ENCODE measurements around the gene ALPG. TPM values are rescaled to one million over a fixed set of nuclear protein-coding genes. Genes with fewer than 3 reads are reported as not detected.

Gene ALPG
- total and polyA plus RNA-seq, 9 of the 15 experiments (the other 6 are each of a cell fraction or from before 2014, with no cell fraction given): not detected

DNA sequence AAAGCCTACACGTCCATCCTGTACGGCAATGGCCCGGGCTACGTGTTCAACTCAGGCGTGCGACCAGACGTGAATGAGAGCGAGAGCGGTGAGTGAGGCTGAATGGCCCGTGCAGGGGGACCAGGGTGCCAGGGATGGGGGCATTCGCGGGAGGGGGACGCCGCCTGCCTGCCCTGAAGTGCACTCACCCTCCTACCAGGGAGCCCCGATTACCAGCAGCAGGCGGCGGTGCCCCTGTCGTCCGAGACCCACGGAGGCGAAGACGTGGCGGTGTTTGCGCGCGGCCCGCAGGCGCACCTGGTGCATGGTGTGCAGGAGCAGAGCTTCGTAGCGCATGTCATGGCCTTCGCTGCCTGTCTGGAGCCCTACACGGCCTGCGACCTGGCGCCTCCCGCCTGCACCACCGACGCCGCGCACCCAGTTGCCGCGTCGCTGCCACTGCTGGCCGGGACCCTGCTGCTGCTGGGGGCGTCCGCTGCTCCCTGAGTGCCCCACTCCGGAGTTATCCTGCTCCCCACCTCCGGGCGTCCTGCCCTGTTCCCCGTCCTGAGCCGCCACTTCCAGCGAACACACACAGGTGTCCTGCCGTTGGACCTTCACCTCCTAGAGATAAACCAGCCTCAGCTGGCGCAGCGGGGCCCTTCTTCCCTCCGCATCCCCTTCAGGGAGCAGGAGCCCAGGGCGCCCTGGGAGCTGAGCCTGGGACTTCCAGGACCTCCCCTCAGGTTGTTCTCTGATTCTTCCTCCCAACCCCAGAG, 52.2 kb downstream of the ALPG start:
- no peaks in the 10 kb centered on the region for H3K9me1 ChIP-seq (ENCODE audit: control insufficient read depth, insufficient read depth, low read length)
- DNase-seq (ENCODE audit: extremely low read depth in 1 of 4, low spot score in 3 of 4) (no peak), ATAC-seq (no peak), FAIRE-seq (no peak)
- peaks cover 0 to 4% of the 10 kb centered on the region in 2 experiments; a peak in 2 of 5 replicates for H3K4me1 ChIP-seq (replicated peaks in 1 of 2; ENCODE audit: control insufficient read depth in 2 of 2, insufficient read depth in 2 of 2, low read length in 2 of 2)
- ChIA-PET POLR2A (no interaction called here), CTCF (ENCODE audit: low intra/inter-chr PET ratio) (no interaction called here)
- no peak overlapping the region for H2AFZ ChIP-seq (ENCODE audit: low read depth, low read length)
- no peak overlapping the region for H3K4me2 ChIP-seq (ENCODE audit: insufficient read depth, low read length)
- peaks cover 0 to 54% of the 10 kb centered on the region in 2 experiments; a peak in 3 of 5 replicates for H3K27me3 ChIP-seq (ENCODE audit: control insufficient read depth in 2 of 2, insufficient read depth in 2 of 2, low read length in 2 of 2)
- no TSS peak for BruUV-seq (replicated peaks)
- no peaks in the 10 kb centered on the region for H4K20me1 ChIP-seq (replicated peaks; ENCODE audit: control insufficient read depth, insufficient read depth, low read length)
- H3K9me3 ChIP-seq (replicated peaks; ENCODE audit: control insufficient read depth, insufficient read depth, low read depth, low read length): no peaks in the 10 kb centered on the region
- H3K4me3 ChIP-seq: no peak overlapping the region
- WGBS (ENCODE audit: insufficient coverage, low coverage, missing lambda C conversion rate): 24% methylated on average over 41 of the region's 56 CpGs
- no peak overlapping the region for H3K9ac ChIP-seq (ENCODE audit: insufficient read depth in 1 of 2, low read depth in 2 of 2, low read length in 2 of 2)
- H3K27ac ChIP-seq (ENCODE audit: extremely low read depth, low read depth, low read length): no peak overlapping the region
- in situ Hi-C loops (cut with MboI): no loop called here
- H3K79me2 ChIP-seq (ENCODE audit: control insufficient read depth, insufficient read depth, low read length): no peaks in the 10 kb centered on the region
- intact Hi-C loops (cut with micrococcal nuclease): no loop called here
- H3K36me3 ChIP-seq (ENCODE audit: control insufficient read depth, insufficient read depth, low read length): no peaks in the 10 kb centered on the region
- TF ChIP-seq HNRNPUL1 (IDR thresholded peaks at IDR 0.05; ENCODE audit: low read length) (no peak), SIRT6 (IDR thresholded peaks at IDR 0.05; ENCODE audit: low read depth, low read length) (no peak), ZNF184 (CRISPR knock-in tag; IDR thresholded peaks at IDR 0.05) (no peak), SOX6 (IDR thresholded peaks at IDR 0.05) (no peak), ZNF143 (CRISPR knock-in tag; IDR thresholded peaks at IDR 0.05) (no peak), ZNF436 (CRISPR knock-in tag; IDR thresholded peaks at IDR 0.05) (no peak), ZNF24 (IDR thresholded peaks at IDR 0.05) (no peak), TCF3 (CRISPR knock-in tag; IDR thresholded peaks at IDR 0.05) (no peak), ASH1L (IDR thresholded peaks at IDR 0.05; ENCODE audit: borderline replicate concordance, low read depth, partially characterized antibody) (no peak), U2AF2 (optimal IDR thresholded peaks at IDR 0.05; ENCODE audit: low read depth, low read length) (no peak), MCM3 (IDR thresholded peaks at IDR 0.05) (no peak), HDAC1 (IDR thresholded peaks at IDR 0.05) (no peak), GATAD2B (IDR thresholded peaks at IDR 0.05; ENCODE audit: borderline replicate concordance) (no peak), ATF7 (IDR thresholded peaks at IDR 0.05) (no peak)
- TF ChIP-seq, protein P1, sequence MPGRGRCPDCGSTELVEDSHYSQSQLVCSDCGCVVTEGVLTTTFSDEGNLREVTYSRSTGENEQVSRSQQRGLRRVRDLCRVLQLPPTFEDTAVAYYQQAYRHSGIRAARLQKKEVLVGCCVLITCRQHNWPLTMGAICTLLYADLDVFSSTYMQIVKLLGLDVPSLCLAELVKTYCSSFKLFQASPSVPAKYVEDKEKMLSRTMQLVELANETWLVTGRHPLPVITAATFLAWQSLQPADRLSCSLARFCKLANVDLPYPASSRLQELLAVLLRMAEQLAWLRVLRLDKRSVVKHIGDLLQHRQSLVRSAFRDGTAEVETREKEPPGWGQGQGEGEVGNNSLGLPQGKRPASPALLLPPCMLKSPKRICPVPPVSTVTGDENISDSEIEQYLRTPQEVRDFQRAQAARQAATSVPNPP (IDR thresholded peaks at IDR 0.05; ENCODE audit: borderline replicate concordance, insufficient read depth, insufficient read length): no peak
- TF ChIP-seq, protein P2, sequence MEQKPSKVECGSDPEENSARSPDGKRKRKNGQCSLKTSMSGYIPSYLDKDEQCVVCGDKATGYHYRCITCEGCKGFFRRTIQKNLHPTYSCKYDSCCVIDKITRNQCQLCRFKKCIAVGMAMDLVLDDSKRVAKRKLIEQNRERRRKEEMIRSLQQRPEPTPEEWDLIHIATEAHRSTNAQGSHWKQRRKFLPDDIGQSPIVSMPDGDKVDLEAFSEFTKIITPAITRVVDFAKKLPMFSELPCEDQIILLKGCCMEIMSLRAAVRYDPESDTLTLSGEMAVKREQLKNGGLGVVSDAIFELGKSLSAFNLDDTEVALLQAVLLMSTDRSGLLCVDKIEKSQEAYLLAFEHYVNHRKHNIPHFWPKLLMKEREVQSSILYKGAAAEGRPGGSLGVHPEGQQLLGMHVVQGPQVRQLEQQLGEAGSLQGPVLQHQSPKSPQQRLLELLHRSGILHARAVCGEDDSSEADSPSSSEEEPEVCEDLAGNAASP (IDR thresholded peaks at IDR 0.05): no peak
